Measurements from ENCODE around the gene TMEM255B. TPM values are rescaled to one million over a fixed set of nuclear protein-coding genes. Genes with fewer than 3 reads are reported as not detected.

The TMEM255B gene
- total RNA-seq, 1 experiment from 2014 or later = 4.7 TPM

- CTCF ChIA-PET = no interaction called here
Measured at GRCh38 chr13:113798200-113798811, 39.3 kb downstream of the TMEM255B start.

More at GRCh38 chr13:113798200-113798811, 39.3 kb downstream of the TMEM255B start:
- H3K27ac Mint-ChIP-seq = no peak overlapping the region
- no peak overlapping the region for H3K4me3 Mint-ChIP-seq
- no peaks in the 10 kb centered on the region for H3K27me3 Mint-ChIP-seq (ENCODE audit: low read depth)
- H3K36me3 Mint-ChIP-seq = no peaks in the 10 kb centered on the region
- POLR2A ChIA-PET = no interaction called here
- H3K4me1 Mint-ChIP-seq = no peaks in the 10 kb centered on the region
- no peak for TF ChIP-seq TEAD1 (CRISPR knock-in tag; IDR thresholded peaks at IDR 0.05)
- no peak for TF ChIP-seq FOXP4 (CRISPR knock-in tag; IDR thresholded peaks at IDR 0.05)
- TF ChIP-seq, protein P1, sequence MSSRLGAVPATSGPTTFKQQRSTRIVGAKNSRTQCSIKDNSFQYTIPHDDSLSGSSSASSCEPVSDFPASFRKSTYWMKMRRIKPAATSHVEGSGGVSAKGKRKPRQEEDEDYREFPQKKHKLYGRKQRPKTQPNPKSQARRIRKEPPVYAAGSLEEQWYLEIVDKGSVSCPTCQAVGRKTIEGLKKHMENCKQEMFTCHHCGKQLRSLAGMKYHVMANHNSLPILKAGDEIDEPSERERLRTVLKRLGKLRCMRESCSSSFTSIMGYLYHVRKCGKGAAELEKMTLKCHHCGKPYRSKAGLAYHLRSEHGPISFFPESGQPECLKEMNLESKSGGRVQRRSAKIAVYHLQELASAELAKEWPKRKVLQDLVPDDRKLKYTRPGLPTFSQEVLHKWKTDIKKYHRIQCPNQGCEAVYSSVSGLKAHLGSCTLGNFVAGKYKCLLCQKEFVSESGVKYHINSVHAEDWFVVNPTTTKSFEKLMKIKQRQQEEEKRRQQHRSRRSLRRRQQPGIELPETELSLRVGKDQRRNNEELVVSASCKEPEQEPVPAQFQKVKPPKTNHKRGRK (CRISPR knock-in tag; IDR thresholded peaks at IDR 0.05; ENCODE audit: borderline replicate concordance) = no peak
- no peak for TF ChIP-seq ZNF396 (CRISPR knock-in tag; IDR thresholded peaks at IDR 0.05; ENCODE audit: borderline replicate concordance)
- no peak for TF ChIP-seq ZNF232 (CRISPR knock-in tag; IDR thresholded peaks at IDR 0.05)
- TF ChIP-seq ZNF138 (CRISPR knock-in tag; conservative IDR thresholded peaks at IDR 0.05) = no peak
- TF ChIP-seq ZMAT4 (CRISPR knock-in tag; IDR thresholded peaks at IDR 0.05) = no peak
- TF ChIP-seq RORB (CRISPR knock-in tag; IDR thresholded peaks at IDR 0.05) = no peak
- TF ChIP-seq CREM (CRISPR knock-in tag; IDR thresholded peaks at IDR 0.05) = no peak
- TF ChIP-seq, protein P2, sequence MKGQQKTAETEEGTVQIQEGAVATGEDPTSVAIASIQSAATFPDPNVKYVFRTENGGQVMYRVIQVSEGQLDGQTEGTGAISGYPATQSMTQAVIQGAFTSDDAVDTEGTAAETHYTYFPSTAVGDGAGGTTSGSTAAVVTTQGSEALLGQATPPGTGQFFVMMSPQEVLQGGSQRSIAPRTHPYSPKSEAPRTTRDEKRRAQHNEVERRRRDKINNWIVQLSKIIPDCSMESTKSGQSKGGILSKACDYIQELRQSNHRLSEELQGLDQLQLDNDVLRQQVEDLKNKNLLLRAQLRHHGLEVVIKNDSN (CRISPR knock-in tag; IDR thresholded peaks at IDR 0.05) = no peak
- no peak for TF ChIP-seq ZSCAN18 (CRISPR knock-in tag; IDR thresholded peaks at IDR 0.05)
- no peak for TF ChIP-seq ZNF423 (CRISPR knock-in tag; IDR thresholded peaks at IDR 0.05)
- TF ChIP-seq, protein P3, sequence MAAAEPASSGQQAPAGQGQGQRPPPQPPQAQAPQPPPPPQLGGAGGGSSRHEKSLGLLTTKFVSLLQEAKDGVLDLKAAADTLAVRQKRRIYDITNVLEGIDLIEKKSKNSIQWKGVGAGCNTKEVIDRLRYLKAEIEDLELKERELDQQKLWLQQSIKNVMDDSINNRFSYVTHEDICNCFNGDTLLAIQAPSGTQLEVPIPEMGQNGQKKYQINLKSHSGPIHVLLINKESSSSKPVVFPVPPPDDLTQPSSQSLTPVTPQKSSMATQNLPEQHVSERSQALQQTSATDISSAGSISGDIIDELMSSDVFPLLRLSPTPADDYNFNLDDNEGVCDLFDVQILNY (CRISPR knock-in tag; IDR thresholded peaks at IDR 0.05) = no peak
- TF ChIP-seq ZNF532 (CRISPR knock-in tag; IDR thresholded peaks at IDR 0.05; ENCODE audit: borderline replicate concordance) = no peak
- no peak for TF ChIP-seq E2F1 (CRISPR knock-in tag; IDR thresholded peaks at IDR 0.05)
- no peak for TF ChIP-seq SMAD3 (CRISPR knock-in tag; IDR thresholded peaks at IDR 0.05; ENCODE audit: borderline replicate concordance)
- no peak for TF ChIP-seq PREB (CRISPR knock-in tag; IDR thresholded peaks at IDR 0.05; ENCODE audit: borderline replicate concordance)
- DNase-seq (ENCODE audit: low spot score) (no peak), ATAC-seq (no peak)
- no peaks in the 10 kb centered on the region for H3K9me3 Mint-ChIP-seq
